Panc1 (cell line): Measurements from ENCODE around the gene NFATC1. TPM values are rescaled to one million over a fixed set of nuclear protein-coding genes. Genes with fewer than 3 reads are reported as not detected.

Source experiments
- ATAC-seq: fragments of 200-7000 bp; cut with Tn5 transposase; 2 replicates; pipeline ENCODE4 v1.9.1; 2020; ENCODE audit warnings: mild to moderate bottlenecking, moderate library complexity
- BruUV-seq: library from RNA; stranded (reverse); fragments of 400-500 nt; replicated peaks from 2 replicates; lab custom pipeline; 2021; lab: Mats Ljungman, UMichigan
- CTCF ChIA-PET: fragments of 300-600 bp; sonication (Branson Sonifier 250); formaldehyde crosslinking; loops from one replicate; lab custom pipeline; 2022; ENCODE audit warnings: antibody characterized with exemption; lab: Charles Lee
- POLR2A ChIA-PET: fragments of 300-600 bp; sonication (Branson Sonifier 250); formaldehyde crosslinking; loops from one replicate; lab custom pipeline; 2022; ENCODE audit warnings: antibody characterized with exemption; lab: Charles Lee
- DNase-seq: peaks from one replicate; pipeline ENCODE4 v3.0.0-alpha.2; 2010; ENCODE audit warnings: low read depth, low spot score
- H3K27ac ChIP-seq: 2 replicates; pipeline ENCODE4 v1.5.1; 2011; ENCODE audit warnings: mild to moderate bottlenecking, low read length, inconsistent platforms
- H3K27me3 ChIP-seq: fragments of 200-500 bp; sonication (Bioruptor generic); 2 replicates; pipeline ENCODE4 v1.6.0; 2014; ENCODE audit warnings: low read length, inconsistent platforms; ENCODE audit not compliant: control insufficient read depth, insufficient read depth
- H3K36me3 ChIP-seq: fragments of 200-500 bp; sonication (Bioruptor generic); 2 replicates; pipeline ENCODE4 v1.5.1; 2014; ENCODE audit warnings: inconsistent platforms, mild to moderate bottlenecking, low read length, moderate library complexity; ENCODE audit not compliant: control insufficient read depth, insufficient read depth
- H3K4me1 ChIP-seq: 2 replicates; pipeline ENCODE4 v1.5.1; 2011; ENCODE audit warnings: inconsistent platforms, mild to moderate bottlenecking, low read length, moderate library complexity; ENCODE audit not compliant: control insufficient read depth, insufficient read depth
- H3K4me3 ChIP-seq, 2 experiments: 2 replicates each; pipeline ENCODE4 v1.5.1; 2011 to 2012; ENCODE audit warnings: low read depth in 2 of 2, low read length in 2 of 2, mild to moderate bottlenecking in 2 of 2, inconsistent platforms in 1 of 2, moderate library complexity in 1 of 2
- H3K9me3 ChIP-seq: fragments of 200-500 bp; sonication (Bioruptor generic); 2 replicates; pipeline ENCODE4 v1.5.1; 2014; ENCODE audit warnings: low read depth, mild to moderate bottlenecking, inconsistent platforms, low read length, moderate library complexity; ENCODE audit not compliant: control insufficient read depth, insufficient read depth
- CTCF ChIP-seq: fragments of 450-650 bp; IDR thresholded peaks from 2 replicates; pipeline ENCODE4 v1.5.1; 2017; ENCODE audit warnings: mild to moderate bottlenecking
- POLR2AphosphoS5 ChIP-seq: IDR thresholded peaks from 2 replicates; pipeline ENCODE4 v1.6.1; 2012; ENCODE audit warnings: mild to moderate bottlenecking, low read depth, low read length, moderate library complexity
- SIN3A ChIP-seq: IDR thresholded peaks from 2 replicates; pipeline ENCODE4 v1.6.1; 2012; ENCODE audit warnings: low read depth, mild to moderate bottlenecking, low read length, moderate library complexity, borderline replicate concordance; ENCODE audit not compliant: insufficient read depth
- TCF7L2 ChIP-seq: IDR thresholded peaks from 2 replicates; pipeline ENCODE4 v1.6.1; 2011; ENCODE audit warnings: mild to moderate bottlenecking, low read depth, low read length, inconsistent platforms
- in situ Hi-C: cut with HindIII; loops from 2 replicates; pipeline ENCODE4 v1.10.0; 2016; ENCODE audit warnings: low sequenced_read_pairs, low pct_unique_long_range_greater_than_20kb
- intact Hi-C: fragments of 100-400 bp; cut with micrococcal nuclease; formaldehyde crosslinking; loops from one replicate; pipeline ENCODE4 v1.10.0; 2022; ENCODE audit not compliant: unreplicated experiment
- total RNA-seq: library from RNA; stranded (reverse); gene quantifications from one replicate; pipeline ENCODE4 v1.2.1, GENCODE V29; 2021; ENCODE audit not compliant: unreplicated experiment
- TF ChIP-seq, protein P1 (sequence below), 2 experiments: IDR thresholded peaks; 2 replicates each; pipeline ENCODE4 v1.6.1; 2011 to 2012; ENCODE audit warnings: low read depth in 2 of 2, control low read depth in 1 of 2, low read length in 1 of 2, mild to moderate bottlenecking in 1 of 2, moderate library complexity in 1 of 2; ENCODE audit not compliant: insufficient read depth in 1 of 2

The NFATC1 gene
- total RNA-seq, 1 experiment from 2014 or later, result 30.8 TPM

DNA sequence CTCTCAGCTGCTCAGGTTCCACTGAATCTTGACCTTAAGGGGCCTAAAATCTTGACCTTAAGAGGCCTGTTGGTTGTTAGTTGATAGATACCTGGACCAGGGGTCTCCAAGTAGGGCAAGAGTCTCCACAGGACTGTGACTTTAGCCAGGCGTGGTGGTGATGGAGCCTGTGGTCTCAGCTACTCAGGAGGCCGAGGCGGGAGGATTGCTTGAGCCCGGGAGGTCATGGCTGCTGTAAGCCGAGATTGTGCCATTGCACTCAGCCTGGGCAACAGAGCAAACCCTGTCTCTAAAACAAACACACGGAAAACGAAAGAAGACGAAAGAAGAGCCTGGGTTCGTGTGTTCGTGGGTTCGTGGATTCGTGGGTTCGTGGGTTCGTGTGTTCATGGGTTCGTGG lies 163.7 kb downstream of the NFATC1 start:
- no peaks in the 10 kb centered on the region for H3K9me3 ChIP-seq
- intact Hi-C loops, result no loop called here
- H3K36me3 ChIP-seq, result no peaks in the 10 kb centered on the region
- CTCF ChIA-PET, result no interaction called here
- no peak overlapping the region for H3K27ac ChIP-seq
- H3K4me1 ChIP-seq, result no peaks in the 10 kb centered on the region; the same call in 1 of the 2 replicates
- no peak overlapping the region for H3K4me3 ChIP-seq
- ATAC-seq (no peak), DNase-seq (no peak)
- no TSS peak for BruUV-seq
- H3K27me3 ChIP-seq, result peaks cover 4% of the 10 kb centered on the region; the same call in 1 of the 2 replicates
- in situ Hi-C loops, result no loop called here
- no peak for TF ChIP-seq SIN3A
- TF ChIP-seq, protein P1, sequence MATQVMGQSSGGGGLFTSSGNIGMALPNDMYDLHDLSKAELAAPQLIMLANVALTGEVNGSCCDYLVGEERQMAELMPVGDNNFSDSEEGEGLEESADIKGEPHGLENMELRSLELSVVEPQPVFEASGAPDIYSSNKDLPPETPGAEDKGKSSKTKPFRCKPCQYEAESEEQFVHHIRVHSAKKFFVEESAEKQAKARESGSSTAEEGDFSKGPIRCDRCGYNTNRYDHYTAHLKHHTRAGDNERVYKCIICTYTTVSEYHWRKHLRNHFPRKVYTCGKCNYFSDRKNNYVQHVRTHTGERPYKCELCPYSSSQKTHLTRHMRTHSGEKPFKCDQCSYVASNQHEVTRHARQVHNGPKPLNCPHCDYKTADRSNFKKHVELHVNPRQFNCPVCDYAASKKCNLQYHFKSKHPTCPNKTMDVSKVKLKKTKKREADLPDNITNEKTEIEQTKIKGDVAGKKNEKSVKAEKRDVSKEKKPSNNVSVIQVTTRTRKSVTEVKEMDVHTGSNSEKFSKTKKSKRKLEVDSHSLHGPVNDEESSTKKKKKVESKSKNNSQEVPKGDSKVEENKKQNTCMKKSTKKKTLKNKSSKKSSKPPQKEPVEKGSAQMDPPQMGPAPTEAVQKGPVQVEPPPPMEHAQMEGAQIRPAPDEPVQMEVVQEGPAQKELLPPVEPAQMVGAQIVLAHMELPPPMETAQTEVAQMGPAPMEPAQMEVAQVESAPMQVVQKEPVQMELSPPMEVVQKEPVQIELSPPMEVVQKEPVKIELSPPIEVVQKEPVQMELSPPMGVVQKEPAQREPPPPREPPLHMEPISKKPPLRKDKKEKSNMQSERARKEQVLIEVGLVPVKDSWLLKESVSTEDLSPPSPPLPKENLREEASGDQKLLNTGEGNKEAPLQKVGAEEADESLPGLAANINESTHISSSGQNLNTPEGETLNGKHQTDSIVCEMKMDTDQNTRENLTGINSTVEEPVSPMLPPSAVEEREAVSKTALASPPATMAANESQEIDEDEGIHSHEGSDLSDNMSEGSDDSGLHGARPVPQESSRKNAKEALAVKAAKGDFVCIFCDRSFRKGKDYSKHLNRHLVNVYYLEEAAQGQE (IDR thresholded peaks at IDR 0.05; ENCODE audit: insufficient read depth in 1 of 2, low read depth in 2 of 2, low read length in 1 of 2), result no peak
- TF ChIP-seq CTCF, result no peak
- TF ChIP-seq TCF7L2, result no peak
- no peak for TF ChIP-seq POLR2AphosphoS5
- POLR2A ChIA-PET, result no interaction called here

- intact Hi-C loops, result no loop called here
- H3K4me3 ChIP-seq, result no peak overlapping the region
- in situ Hi-C loops, result no loop called here
- ATAC-seq (0 out of 2 replicates have a peak, but pooled peaks have one; percentile 9), DNase-seq (no peak)
- no peaks in the 10 kb centered on the region; the same call in 1 of the 2 replicates for H3K4me1 ChIP-seq
- no TSS peak for BruUV-seq
- POLR2A ChIA-PET, result no interaction called here
- H3K27me3 ChIP-seq, result peaks cover 4% of the 10 kb centered on the region; the same call in 1 of the 2 replicates
- CTCF ChIA-PET, result no interaction called here
- TF ChIP-seq CTCF (no peak), TCF7L2 (no peak)
- no peaks in the 10 kb centered on the region for H3K9me3 ChIP-seq
- no peak overlapping the region for H3K27ac ChIP-seq
- no peaks in the 10 kb centered on the region for H3K36me3 ChIP-seq
Measured at GRCh38 chr18:79560042-79560860, 164.5 kb downstream of the NFATC1 start.
